IPS-15b (cell line): ENCODE results near the gene IBA57.

Experiments used
- H3K27me3 ChIP-seq: one replicate; pipeline ENCODE4 v1.6.1; 2013; ENCODE audit warnings: low read length; ENCODE audit not compliant: control insufficient read depth, insufficient read depth
- H3K36me3 ChIP-seq: one replicate; pipeline ENCODE4 v1.6.1; 2013; ENCODE audit warnings: low read length; ENCODE audit not compliant: control insufficient read depth, insufficient read depth
- H3K4me1 ChIP-seq: one replicate; pipeline ENCODE4 v1.6.1; 2013; ENCODE audit warnings: mild to moderate bottlenecking, low read length; ENCODE audit not compliant: control insufficient read depth, insufficient read depth
- H3K4me3 ChIP-seq: one replicate; pipeline ENCODE4 v1.5.1; 2013; ENCODE audit warnings: low read depth, low read length
- H3K9ac ChIP-seq: one replicate; pipeline ENCODE4 v1.6.1; 2013; ENCODE audit warnings: low read depth, mild to moderate bottlenecking, low read length
- H3K9me3 ChIP-seq: one replicate; pipeline ENCODE4 v1.6.1; 2013; ENCODE audit warnings: mild to moderate bottlenecking, low read length; ENCODE audit not compliant: control insufficient read depth, insufficient read depth

The IBA57 gene

DNA sequence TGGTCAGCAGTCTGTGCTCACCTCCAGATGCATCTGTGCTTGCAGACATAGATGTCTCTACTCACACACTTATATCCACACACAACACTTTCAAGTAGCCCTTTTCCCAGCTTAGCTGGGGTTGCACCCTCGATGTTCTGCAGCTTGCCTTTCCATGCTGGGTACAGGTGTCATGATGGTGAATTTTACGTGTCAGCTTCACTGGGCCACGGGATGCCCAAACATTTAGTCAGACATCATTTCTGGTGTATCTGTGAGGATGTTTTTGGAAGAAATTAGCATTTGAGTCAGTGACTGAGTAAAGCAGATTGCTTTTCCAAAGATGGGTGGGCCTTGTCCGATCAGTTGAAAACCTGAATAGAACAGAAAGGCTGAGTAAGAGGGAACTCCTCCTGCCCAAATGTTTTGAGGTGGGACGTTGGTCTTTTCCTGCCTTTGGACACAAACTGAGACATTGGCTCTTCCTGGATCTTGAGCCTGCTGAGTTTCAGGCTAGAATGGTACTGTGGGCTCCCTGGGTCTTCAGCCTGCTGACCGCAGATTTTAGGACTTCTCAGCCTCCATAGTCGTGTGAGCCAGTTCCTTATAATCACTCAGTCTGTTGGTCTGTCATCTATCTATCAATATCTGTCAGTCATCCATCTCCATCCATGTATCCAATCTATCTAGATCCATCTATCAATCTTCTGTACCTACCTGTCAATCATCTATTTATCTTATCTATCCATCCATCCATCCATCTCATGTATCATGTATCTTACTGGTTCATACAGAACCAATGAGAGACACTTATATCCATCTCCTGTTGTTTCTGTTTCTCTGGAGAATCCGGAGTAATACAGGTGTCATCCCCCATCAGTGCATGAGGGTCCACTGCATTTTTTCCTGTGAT is 29.6 kb downstream of the IBA57 start:
- no peaks in the 10 kb centered on the region for H3K36me3 ChIP-seq
- no peaks in the 10 kb centered on the region for H3K9me3 ChIP-seq
- no peaks in the 10 kb centered on the region for H3K27me3 ChIP-seq
- H3K4me3 ChIP-seq = no peak overlapping the region
- H3K9ac ChIP-seq = no peak overlapping the region
- no peaks in the 10 kb centered on the region for H3K4me1 ChIP-seq

DNA sequence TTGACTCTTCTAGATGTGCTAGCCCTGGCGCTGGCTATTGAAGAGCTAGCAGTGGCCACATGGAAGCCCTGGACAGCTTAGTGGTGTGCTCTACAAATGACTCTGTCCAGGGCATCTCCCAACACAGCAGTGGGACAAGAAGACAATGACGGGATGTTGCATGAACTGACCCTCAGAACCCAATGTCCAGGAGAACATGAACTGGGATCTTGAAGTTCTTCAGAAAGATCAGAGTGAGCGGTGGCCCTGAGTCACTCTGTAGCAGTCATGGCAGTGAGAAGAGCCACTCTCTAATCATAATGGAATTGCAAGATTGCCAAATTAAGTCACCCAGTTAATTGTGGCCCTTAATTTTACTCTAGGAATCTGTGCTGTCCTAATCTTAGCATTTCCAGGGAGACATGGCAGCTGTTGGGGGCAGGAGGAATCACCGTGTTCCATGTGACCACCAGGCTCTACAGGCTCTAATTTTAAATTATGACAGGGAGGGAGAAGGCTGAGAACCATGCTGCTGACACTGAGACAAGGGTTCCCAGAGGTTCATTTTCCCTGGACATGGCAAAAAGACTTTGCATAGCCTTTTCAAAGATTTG is 32.0 kb downstream of the IBA57 start:
- Histone ChIP-seq H3K9ac (no peak overlapping the region), H3K9me3 (no peaks in the 10 kb centered on the region), H3K4me3 (no peak overlapping the region), H3K27me3 (no peaks in the 10 kb centered on the region), H3K4me1 (no peaks in the 10 kb centered on the region), H3K36me3 (no peaks in the 10 kb centered on the region)

DNA sequence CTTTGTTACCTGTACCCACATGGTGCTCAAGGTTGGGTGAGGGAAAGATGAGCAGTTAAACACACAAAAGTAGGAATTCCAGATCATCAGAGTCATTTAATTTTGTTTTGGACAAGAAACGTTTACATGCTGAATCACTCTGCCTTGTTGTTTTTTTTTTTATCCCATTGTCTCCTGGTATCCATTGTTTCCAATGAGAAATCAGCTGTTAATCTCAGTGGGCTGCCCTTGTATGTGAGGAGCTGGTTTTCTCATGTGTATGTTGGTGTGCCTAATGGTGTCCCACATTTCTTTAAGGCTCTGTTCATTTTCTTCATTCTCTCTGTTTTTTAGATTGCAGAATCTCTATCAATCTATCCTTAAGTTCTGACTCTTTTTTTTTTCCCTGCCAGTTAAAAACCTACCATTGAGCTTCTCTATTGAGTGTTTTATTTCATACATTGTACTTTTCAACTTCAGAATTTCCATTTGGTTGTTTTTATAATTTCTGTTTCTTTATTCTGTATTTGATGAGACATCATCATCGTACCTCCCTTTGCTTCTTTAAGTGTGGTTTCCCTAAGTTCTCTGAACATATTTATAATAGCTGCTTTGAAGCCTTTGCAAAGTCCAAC is 33.5 kb downstream of the IBA57 start:
- H3K36me3 ChIP-seq = no peaks in the 10 kb centered on the region
- H3K4me3 ChIP-seq = no peak overlapping the region
- no peaks in the 10 kb centered on the region for H3K27me3 ChIP-seq
- no peak overlapping the region for H3K9ac ChIP-seq
- H3K9me3 ChIP-seq = no peaks in the 10 kb centered on the region
- H3K4me1 ChIP-seq = no peaks in the 10 kb centered on the region

DNA sequence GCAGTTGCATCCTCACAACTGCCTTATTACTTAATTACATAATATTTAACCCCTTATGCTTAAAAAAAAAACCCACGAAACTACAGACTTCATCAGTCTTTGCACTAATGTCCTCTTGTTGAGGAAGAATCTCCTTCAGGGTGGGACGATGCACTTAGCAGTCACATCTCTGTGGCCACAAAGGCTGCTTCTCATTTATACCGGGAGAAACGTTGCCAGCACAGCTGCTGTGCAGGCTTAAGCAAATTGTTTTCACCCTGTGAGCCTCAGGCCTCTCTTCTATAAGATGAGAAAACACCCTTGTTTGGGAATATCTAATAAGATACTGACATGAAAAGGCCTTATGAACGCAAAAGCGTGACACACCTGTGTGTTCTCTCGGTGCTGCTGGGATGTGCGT is 39.4 kb downstream of the IBA57 start:
- H3K9ac ChIP-seq = no peak overlapping the region
- H3K27me3 ChIP-seq = no peaks in the 10 kb centered on the region
- H3K9me3 ChIP-seq = no peaks in the 10 kb centered on the region
- no peaks in the 10 kb centered on the region for H3K36me3 ChIP-seq
- no peak overlapping the region for H3K4me3 ChIP-seq
- H3K4me1 ChIP-seq = no peaks in the 10 kb centered on the region

DNA sequence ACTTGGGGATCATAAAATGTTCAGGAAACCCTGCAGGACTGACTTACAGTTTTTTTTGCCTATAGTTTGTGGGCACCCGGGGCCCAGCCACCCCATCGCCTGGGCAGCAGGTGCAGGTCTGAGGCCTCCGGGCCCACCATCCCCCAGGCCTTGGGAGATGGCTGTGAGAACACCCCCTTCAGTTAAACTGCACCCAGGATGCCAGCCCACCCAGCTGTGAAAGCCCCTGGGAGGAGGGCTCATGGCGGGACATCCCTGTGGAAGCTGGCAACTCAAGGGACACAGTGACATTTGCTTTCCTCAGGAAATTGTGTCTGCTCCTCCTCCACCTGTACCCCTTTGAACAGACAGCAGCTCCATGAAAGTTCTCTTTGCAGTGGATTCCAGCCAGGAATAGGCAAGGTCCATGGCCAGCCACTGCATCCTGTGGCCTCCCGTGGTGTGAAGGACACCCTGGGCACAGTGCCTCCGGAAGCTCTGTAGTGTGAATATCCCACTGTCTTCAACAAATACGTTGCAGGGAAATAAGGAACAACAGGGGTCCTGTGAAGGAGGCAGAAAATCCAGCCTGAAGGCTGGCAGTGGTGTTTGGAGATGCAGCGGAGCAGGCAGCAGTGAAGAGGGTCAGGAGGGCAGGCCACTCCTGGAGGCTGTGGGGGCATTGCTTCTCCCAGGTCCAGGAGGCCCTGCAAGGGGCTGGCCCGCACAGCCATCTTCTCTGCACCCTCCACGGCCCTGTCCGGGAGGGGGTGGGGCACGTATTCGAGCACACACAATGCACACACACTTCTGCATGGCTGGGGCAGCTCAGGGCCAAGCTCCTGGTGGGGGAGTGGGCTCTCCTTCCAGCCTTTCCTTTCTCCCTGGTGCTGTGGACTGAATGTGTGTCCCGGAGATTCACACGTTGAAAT is 40.2 kb downstream of the IBA57 start:
- no peak overlapping the region for H3K4me3 ChIP-seq
- H3K4me1 ChIP-seq = no peaks in the 10 kb centered on the region
- H3K9ac ChIP-seq = no peak overlapping the region
- no peaks in the 10 kb centered on the region for H3K27me3 ChIP-seq
- H3K9me3 ChIP-seq = no peaks in the 10 kb centered on the region
- no peaks in the 10 kb centered on the region for H3K36me3 ChIP-seq

DNA sequence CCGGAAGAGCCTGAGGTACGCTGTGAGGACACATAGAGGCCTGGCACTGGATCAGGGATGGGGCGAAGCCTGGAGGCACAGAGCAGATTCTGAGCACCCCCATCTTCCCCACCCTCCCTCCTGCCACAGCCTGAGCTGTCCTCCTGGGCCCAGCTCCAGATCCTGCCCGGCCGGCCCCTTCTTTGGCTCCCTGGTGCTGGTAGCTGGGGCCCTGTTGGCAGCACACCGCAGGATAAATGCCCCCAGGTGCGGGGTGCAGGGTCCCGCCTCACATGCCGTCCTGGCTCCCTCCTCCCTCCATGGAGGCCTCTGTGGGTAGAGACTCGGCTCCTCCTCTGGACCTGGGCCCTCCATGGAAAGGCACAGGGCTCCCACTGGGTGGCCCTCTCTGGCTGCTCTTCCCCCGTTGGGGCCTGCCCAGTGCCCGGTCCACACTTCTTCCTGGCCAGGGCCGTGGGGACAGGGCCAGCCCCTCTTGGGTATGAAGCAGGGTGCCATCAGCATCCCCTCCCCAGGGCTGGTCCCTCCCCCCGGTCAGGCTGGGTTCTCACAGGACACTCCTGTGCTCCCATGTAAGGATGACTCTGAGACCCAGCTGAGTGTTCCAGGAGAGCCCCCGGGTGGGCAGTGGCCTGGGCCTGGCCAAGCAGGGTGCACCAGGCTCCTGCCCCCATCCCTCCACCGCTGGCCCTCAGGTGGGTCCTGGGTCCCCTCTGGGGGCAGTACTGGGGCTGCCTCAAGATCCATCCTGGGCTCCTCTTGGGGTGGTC is 41.2 kb downstream of the IBA57 start:
- no peaks in the 10 kb centered on the region for H3K4me1 ChIP-seq
- H3K4me3 ChIP-seq = no peak overlapping the region
- H3K9ac ChIP-seq = no peak overlapping the region

DNA sequence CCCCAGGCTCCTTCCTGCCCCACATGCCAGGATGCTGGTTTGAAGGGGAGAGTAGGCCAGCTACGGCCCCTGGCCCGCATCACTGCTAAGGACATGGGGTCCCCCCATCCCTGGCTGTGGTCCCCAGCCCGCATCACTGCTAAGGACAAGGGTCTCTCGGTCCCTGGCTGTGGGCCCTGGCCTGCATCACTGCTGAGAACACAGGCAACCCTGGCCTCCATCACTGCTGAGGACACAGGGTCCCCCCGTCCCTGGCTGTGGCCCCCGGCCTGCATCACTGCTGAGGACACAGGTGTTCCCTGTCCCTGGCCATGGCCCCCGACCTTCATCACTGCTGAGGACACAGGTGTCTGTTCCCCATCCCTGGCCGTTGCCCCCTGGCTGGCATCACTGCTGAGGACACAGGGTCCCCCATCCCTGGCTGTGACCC is 41.8 kb downstream of the IBA57 start:
- Histone ChIP-seq H3K9me3 (no peaks in the 10 kb centered on the region), H3K4me1 (no peaks in the 10 kb centered on the region), H3K4me3 (no peak overlapping the region), H3K27me3 (peaks cover 3% of the 10 kb centered on the region), H3K9ac (no peak overlapping the region), H3K36me3 (no peaks in the 10 kb centered on the region)

More for the DNA sequence above, 41.2 kb downstream of the IBA57 start:
- peaks cover 3% of the 10 kb centered on the region for H3K27me3 ChIP-seq
- H3K9me3 ChIP-seq = no peaks in the 10 kb centered on the region
- no peaks in the 10 kb centered on the region for H3K36me3 ChIP-seq

DNA sequence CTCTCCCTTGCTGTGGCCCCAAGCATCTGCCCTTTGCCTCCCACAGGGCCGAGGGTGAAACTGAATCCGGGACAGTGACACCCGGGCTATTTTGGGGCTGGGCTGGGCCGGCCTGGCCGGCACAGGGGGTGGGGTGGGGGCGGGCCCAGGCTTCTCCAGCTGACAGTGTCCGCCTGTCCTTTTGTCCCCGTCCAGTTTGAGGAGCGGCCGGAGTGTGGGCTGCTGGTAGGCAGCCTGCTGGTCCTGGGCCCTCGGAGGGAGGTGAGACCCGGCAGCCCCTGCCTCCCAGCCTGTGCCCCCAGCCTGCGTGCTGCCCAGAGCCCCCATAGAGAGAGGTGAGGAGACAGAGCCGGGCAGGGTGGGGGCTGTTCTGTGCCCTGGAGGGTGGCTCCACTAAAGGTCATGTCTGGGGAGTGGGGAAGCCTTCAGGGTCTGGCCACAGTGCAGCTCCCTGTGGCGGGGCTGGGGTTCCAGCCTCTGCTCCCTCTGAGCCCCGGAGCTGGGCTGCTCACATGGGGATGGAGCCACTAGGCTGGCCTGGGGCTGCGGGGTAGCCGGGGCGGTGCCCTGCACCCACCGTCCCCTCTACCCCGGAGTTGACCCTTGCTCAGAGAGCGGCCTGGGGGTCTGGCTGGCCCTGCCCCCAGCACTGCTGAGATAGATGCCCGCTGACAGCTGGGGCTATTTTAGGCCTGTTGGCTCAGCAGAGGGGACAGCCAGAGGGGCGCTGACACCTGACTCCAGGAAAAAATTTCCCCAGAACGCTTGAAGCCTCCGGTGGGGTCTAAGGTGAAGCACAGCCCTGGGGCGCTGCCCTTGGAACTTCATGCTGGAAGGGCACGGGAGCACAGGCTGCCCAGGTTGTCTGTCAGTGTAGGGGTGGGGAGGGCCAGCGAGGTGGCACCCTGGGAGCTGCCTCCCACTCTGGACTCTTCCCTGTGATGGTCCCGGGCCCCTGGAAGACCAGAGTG is 42.5 kb downstream of the IBA57 start, which contains the start of gene OBSCN:
OBSCN (plus strand) TSS at position 194 of the 971 bp plus-strand sequence. CDS start 3,740 bp downstream, outside the sequence.
- Histone ChIP-seq H3K36me3 (no peaks in the 10 kb centered on the region), H3K4me1 (no peaks in the 10 kb centered on the region), H3K9me3 (no peaks in the 10 kb centered on the region), H3K27me3 (peaks cover 5% of the 10 kb centered on the region), H3K9ac (no peak within 1 kb of the TSS), H3K4me3 (no peak within 1 kb of the TSS)

DNA sequence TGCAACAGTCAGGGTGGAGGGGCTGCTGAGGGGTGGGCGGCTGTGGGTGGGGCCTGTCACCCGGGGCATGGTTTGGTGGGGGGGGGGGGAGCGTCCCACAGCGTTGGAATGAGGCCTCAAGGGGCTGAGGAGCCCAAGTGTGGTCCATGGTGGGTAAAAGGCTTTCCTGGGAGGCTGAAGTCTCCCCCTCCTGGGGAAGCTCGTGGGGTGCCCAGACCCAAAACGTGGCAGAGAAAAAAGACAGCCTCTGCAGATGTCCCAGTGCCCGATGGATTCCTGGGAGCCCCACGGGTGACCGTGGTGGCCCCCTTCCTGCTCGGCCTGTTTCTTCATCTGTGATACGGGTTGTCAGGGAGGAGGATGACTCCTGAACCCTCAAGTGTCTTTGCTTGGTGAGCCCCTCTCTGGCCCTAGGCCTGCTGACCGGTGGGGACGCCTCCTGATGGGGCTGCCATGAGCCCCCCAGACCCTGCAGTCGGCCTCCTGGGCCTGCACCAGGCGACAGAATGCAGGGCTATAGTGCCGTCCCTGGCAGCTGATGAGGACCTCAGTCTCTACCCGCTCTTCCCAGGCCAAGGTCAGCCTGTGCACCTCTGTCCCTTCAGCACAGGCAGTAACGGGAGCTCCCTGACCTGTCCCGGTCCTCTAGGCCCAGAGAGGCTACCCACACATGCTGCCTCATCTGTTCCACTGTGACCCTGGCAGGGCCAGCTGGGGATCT is 43.4 kb downstream of the IBA57 start:
- Histone ChIP-seq H3K36me3 (no peaks in the 10 kb centered on the region), H3K27me3 (peaks cover 5% of the 10 kb centered on the region), H3K4me3 (no peak overlapping the region), H3K9me3 (no peaks in the 10 kb centered on the region), H3K9ac (no peak overlapping the region), H3K4me1 (no peaks in the 10 kb centered on the region)
